CD4-positive, alpha-beta T cell treated with Interleukin-21 for 1 hour (primary cell): ENCODE measurements around the gene MRPL21.
"Not testable (repeated sequence)": the region's sequence is repeated elsewhere in the genome, so short reads cannot be mapped to it uniquely, and the experiment has no call there.

Experiments used
- DNase-seq: peaks from one replicate; pipeline ENCODE4 v3.0.0-alpha.2; 2020

MRPL21 gene

GRCh38 chr11:68908273-68908672 lies 4.6 kb upstream of the MRPL21 start:
- no peak for DNase-seq

GRCh38 chr11:68905421-68906360 lies 2.1 kb upstream of the MRPL21 start:
- no peak for DNase-seq

- peak; percentile 18 for DNase-seq
These were observed 716 bp upstream of the MRPL21 start for GRCh38 chr11:68904248-68904847.

GRCh38 chr11:68900835-68901381 lies 2.7 kb downstream of the MRPL21 start:
- no peak for DNase-seq

GRCh38 chr11:68897441-68897840 lies 6.2 kb downstream of the MRPL21 start:
- DNase-seq, result no peak

- DNase-seq, result no peak
These were observed 7.3 kb downstream of the MRPL21 start for GRCh38 chr11:68896171-68896959.

- no peak for DNase-seq
These were observed 10.3 kb downstream of the MRPL21 start for GRCh38 chr11:68893282-68893681.

- DNase-seq, result no peak
These were observed 11.1 kb downstream of the MRPL21 start for GRCh38 chr11:68892576-68892975.

GRCh38 chr11:68891351-68891948 lies 12.2 kb downstream of the MRPL21 start:
- DNase-seq, result no peak

- no peak for DNase-seq
These were observed 13.0 kb downstream of the MRPL21 start for GRCh38 chr11:68890490-68891231.

GRCh38 chr11:68889948-68890446 lies 13.6 kb downstream of the MRPL21 start:
- no peak for DNase-seq

- DNase-seq, result not testable (repeated sequence)
These were observed 18.8 kb downstream of the MRPL21 start for GRCh38 chr11:68884827-68885226.

- DNase-seq, result no peak
These were observed 21.2 kb downstream of the MRPL21 start for GRCh38 chr11:68882391-68882790.

GRCh38 chr11:68881320-68881719 lies 22.3 kb downstream of the MRPL21 start:
- no peak for DNase-seq

- no peak for DNase-seq
These were observed 22.8 kb downstream of the MRPL21 start for GRCh38 chr11:68880851-68881250.

GRCh38 chr11:68878022-68878421 lies 25.6 kb downstream of the MRPL21 start:
- no peak for DNase-seq

- DNase-seq, result no peak
These were observed 31.2 kb downstream of the MRPL21 start for GRCh38 chr11:68872216-68873003.

GRCh38 chr11:68870470-68870869 lies 33.2 kb downstream of the MRPL21 start:
- no peak for DNase-seq

- DNase-seq, result no peak
These were observed 35.3 kb downstream of the MRPL21 start for GRCh38 chr11:68868221-68868835.

- no peak for DNase-seq
These were observed 36.6 kb downstream of the MRPL21 start for GRCh38 chr11:68867066-68867465.
